COLO829 (cell line): ENCODE measurements around the gene PLN.

Source experiments
- DNase-seq: peaks from one replicate; pipeline ENCODE4 v3.0.0; 2012; ENCODE audit warnings: low spot score

Gene PLN

GRCh38 chr6:118548136-118548535, at the start of gene PLN:
TSS of gene PLN (plus strand) at chr6:118548296. CDS start at chr6:118558922, 10,626 bp downstream.
- DNase-seq = peak; percentile 25

GRCh38 chr6:118500130-118501015, 47.7 kb upstream of the PLN start:
- DNase-seq = no peak

- no peak for DNase-seq
Observed at GRCh38 chr6:118501099-118501498, 47.0 kb upstream of the PLN start.

- no peak for DNase-seq
Observed at GRCh38 chr6:118501765-118502164, 46.3 kb upstream of the PLN start.

- no peak for DNase-seq
Observed at GRCh38 chr6:118502169-118502568, 45.9 kb upstream of the PLN start.

- no peak for DNase-seq
Observed at GRCh38 chr6:118504611-118505010, 43.5 kb upstream of the PLN start.

GRCh38 chr6:118505656-118506055, 42.4 kb upstream of the PLN start:
- DNase-seq = no peak

GRCh38 chr6:118506071-118506638, 41.9 kb upstream of the PLN start:
- DNase-seq = no peak

- no peak for DNase-seq
Observed at GRCh38 chr6:118507636-118508035, 40.5 kb upstream of the PLN start.

GRCh38 chr6:118509009-118509617, 39.0 kb upstream of the PLN start:
- DNase-seq = peak; percentile 23

- DNase-seq = no peak
Observed at GRCh38 chr6:118511930-118512715, 36.0 kb upstream of the PLN start.

GRCh38 chr6:118514689-118515088, 33.4 kb upstream of the PLN start:
- no peak for DNase-seq

- DNase-seq = no peak
Observed at GRCh38 chr6:118522422-118522821, 25.7 kb upstream of the PLN start.

- DNase-seq = no peak
Observed at GRCh38 chr6:118523216-118523615, 24.9 kb upstream of the PLN start.

GRCh38 chr6:118524686-118525085, 23.4 kb upstream of the PLN start:
- DNase-seq = no peak

GRCh38 chr6:118525913-118526780, 21.9 kb upstream of the PLN start:
- DNase-seq = no peak

GRCh38 chr6:118528129-118528528, 20.0 kb upstream of the PLN start:
- DNase-seq = no peak

GRCh38 chr6:118529756-118530155, 18.3 kb upstream of the PLN start:
- DNase-seq = no peak

GRCh38 chr6:118530942-118531341, 17.2 kb upstream of the PLN start:
- DNase-seq = no peak

GRCh38 chr6:118535176-118535844, 12.8 kb upstream of the PLN start:
- DNase-seq = no peak

- no peak for DNase-seq
Observed at GRCh38 chr6:118536478-118536877, 11.6 kb upstream of the PLN start.
